ENCODE measurements around the gene FBLN1.
A peak's percentile ranks its signal among the peaks of the same experiment; 100 is the strongest.

The FBLN1 gene

DNA sequence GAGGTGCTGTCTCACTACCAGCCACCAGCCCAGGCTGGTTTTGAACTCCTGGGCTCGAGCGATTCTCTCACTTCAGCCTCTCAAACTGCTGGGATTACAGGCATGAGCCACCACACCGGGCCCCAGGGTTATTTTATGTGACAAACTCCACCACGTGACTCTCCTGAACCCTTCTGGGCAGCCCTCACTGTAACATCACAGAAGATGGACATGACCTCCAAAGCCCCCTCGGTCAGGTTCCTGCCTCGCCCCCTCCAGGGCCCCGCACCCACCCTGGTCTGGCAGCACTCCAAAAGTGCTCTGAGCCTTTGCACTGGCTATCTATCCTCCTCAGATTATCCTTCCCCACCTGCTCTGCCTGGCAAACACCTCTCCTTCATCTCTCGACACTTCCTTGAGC, 45.9 kb upstream of the FBLN1 start:
- Histone ChIP-seq H2AFZ (no peak overlapping the region), H3K36me3 (ENCODE audit: control insufficient read depth, insufficient read depth, low read length) (no peaks in the 10 kb centered on the region), H3K27me3 (ENCODE audit: control insufficient read depth, insufficient read depth, low read length) (no peaks in the 10 kb centered on the region), H3K79me2 (no peaks in the 10 kb centered on the region), H3K4me3 (ENCODE audit: low read depth, low read length) (no peak overlapping the region), H3K27ac (no peak overlapping the region), H3K9ac (no peak overlapping the region), H3K4me1 (peaks cover 34% of the 10 kb centered on the region), H3K4me2 (ENCODE audit: low read length) (no peak overlapping the region), H3K9me3 (ENCODE audit: control insufficient read depth, low read length) (no peaks in the 10 kb centered on the region)
- TF ChIP-seq, protein P1, sequence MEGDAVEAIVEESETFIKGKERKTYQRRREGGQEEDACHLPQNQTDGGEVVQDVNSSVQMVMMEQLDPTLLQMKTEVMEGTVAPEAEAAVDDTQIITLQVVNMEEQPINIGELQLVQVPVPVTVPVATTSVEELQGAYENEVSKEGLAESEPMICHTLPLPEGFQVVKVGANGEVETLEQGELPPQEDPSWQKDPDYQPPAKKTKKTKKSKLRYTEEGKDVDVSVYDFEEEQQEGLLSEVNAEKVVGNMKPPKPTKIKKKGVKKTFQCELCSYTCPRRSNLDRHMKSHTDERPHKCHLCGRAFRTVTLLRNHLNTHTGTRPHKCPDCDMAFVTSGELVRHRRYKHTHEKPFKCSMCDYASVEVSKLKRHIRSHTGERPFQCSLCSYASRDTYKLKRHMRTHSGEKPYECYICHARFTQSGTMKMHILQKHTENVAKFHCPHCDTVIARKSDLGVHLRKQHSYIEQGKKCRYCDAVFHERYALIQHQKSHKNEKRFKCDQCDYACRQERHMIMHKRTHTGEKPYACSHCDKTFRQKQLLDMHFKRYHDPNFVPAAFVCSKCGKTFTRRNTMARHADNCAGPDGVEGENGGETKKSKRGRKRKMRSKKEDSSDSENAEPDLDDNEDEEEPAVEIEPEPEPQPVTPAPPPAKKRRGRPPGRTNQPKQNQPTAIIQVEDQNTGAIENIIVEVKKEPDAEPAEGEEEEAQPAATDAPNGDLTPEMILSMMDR (IDR thresholded peaks at IDR 0.05): no peak

DNA sequence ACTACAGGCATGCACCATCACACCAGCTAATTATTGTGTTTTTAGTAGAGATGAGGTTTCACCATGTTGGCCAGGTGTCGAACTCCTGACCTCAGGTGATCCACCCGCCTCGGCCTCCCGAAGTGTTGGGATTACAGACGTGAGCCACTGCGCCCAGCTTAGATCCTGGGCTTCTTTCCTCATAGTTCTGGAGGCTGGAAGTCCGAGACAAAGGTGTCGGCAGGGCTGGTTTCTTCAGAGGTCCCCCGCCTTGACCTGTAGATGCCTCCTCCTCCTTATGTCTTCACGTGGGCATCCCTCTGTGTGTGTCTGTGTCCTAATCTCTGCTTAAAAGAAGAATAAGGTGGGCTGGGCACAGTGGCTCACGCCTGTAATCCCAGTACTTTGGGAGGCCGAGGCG, 44.2 kb upstream of the FBLN1 start:
- no peaks in the 10 kb centered on the region for H3K27me3 ChIP-seq (ENCODE audit: control insufficient read depth, insufficient read depth, low read length)
- H3K79me2 ChIP-seq: no peaks in the 10 kb centered on the region
- no peak overlapping the region for H3K4me3 ChIP-seq (ENCODE audit: low read depth, low read length)
- H3K4me1 ChIP-seq: peaks cover 22% of the 10 kb centered on the region
- no peak overlapping the region for H2AFZ ChIP-seq
- no peak overlapping the region for H3K9ac ChIP-seq
- no peaks in the 10 kb centered on the region for H3K9me3 ChIP-seq (ENCODE audit: control insufficient read depth, low read length)
- H3K4me2 ChIP-seq (ENCODE audit: low read length): no peak overlapping the region
- H3K36me3 ChIP-seq (ENCODE audit: control insufficient read depth, insufficient read depth, low read length): no peaks in the 10 kb centered on the region
- TF ChIP-seq, protein P1 (IDR thresholded peaks at IDR 0.05): no peak
- H3K27ac ChIP-seq: no peak overlapping the region

DNA sequence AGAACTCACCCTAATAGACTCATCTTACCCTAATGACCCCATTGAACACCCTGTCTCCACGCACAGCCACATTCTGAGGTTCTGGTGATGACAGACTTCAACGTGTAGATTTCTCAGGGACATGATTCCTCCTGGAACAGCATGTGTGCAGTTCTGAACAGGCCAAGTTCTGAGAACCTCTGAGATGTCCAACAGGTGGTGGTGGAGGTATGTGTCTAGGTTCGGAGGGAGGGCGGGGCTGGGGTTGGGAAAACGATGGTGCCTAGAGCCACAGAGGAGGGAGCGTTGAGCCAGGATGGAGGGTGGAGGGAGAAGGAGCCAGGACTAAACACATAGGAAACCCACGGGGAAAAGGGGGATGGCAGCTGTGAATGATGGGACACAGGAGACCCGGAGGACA, 43.4 kb upstream of the FBLN1 start:
- H3K4me1 ChIP-seq: peaks cover 15% of the 10 kb centered on the region
- H3K36me3 ChIP-seq (ENCODE audit: control insufficient read depth, insufficient read depth, low read length): no peaks in the 10 kb centered on the region
- no peak overlapping the region for H3K4me3 ChIP-seq (ENCODE audit: low read depth, low read length)
- H3K9ac ChIP-seq: no peak overlapping the region
- no peak overlapping the region for H3K4me2 ChIP-seq (ENCODE audit: low read length)
- H3K79me2 ChIP-seq: no peaks in the 10 kb centered on the region
- TF ChIP-seq, protein P1 (IDR thresholded peaks at IDR 0.05): no peak
- no peak overlapping the region for H2AFZ ChIP-seq
- no peaks in the 10 kb centered on the region for H3K9me3 ChIP-seq (ENCODE audit: control insufficient read depth, low read length)
- H3K27ac ChIP-seq: no peak overlapping the region
- H3K27me3 ChIP-seq (ENCODE audit: control insufficient read depth, insufficient read depth, low read length): no peaks in the 10 kb centered on the region

DNA sequence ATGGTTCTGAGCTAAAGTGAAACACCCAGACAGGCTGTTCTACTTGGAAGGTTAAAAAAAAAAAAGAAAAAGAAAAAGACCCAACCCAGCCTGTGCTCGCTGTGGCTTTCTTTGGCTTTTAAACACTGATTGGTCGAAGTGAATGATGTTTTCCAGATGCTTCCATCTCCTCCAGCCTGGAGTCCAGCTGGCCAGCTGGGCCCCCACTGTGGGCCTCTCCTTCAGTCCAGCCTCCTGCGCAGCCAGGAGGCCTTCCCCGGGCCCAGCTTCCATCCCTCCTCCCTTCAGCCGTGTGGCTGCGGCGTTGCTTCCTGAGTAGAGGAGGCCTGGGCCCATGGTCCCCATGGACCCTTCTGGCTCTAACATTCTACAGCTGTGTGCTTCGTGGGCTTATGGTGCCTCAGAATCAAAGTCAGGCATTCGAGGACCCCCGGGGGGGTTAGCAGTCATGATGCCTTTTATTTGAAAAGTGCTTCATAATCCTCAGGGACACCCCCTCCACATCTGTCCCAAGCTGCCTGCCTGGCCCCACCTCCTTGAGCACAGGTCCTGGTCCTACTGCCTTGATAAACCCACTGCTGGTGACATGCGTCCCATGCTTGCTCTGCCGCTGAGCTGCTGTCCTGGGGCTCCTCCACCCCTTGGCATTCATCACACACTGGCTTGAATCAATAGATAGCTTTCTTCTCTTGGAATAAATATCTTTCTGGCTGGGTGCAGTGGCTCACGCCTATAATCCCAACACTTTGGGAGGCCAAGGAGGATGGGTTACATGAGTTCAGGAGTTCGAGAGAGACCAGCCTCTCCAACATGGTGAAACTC, 42.2 kb upstream of the FBLN1 start:
- peak overlapping the region; percentile 79 for H3K27ac ChIP-seq
- no peak overlapping the region for H2AFZ ChIP-seq
- no peak overlapping the region for H3K9ac ChIP-seq
- no peaks in the 10 kb centered on the region for H3K9me3 ChIP-seq (ENCODE audit: control insufficient read depth, low read length)
- H3K4me2 ChIP-seq (ENCODE audit: low read length): no peak overlapping the region
- no peaks in the 10 kb centered on the region for H3K36me3 ChIP-seq (ENCODE audit: control insufficient read depth, insufficient read depth, low read length)
- TF ChIP-seq, protein P1 (IDR thresholded peaks at IDR 0.05): no peak
- peaks cover 13% of the 10 kb centered on the region for H3K4me1 ChIP-seq
- H3K27me3 ChIP-seq (ENCODE audit: control insufficient read depth, insufficient read depth, low read length): no peaks in the 10 kb centered on the region
- H3K79me2 ChIP-seq: no peaks in the 10 kb centered on the region
- no peak overlapping the region for H3K4me3 ChIP-seq (ENCODE audit: low read depth, low read length)
